Measurements from ENCODE around the gene IP6K2.

IP6K2 gene

GRCh38 chr3:48678566-48679380, 38.2 kb downstream of the IP6K2 start:
- no peaks in the 10 kb centered on the region for H3K9me3 ChIP-seq
- TF ChIP-seq CTCF (IDR thresholded peaks at IDR 0.05; ENCODE audit: low read depth, low read length), result no peak
- H3K4me1 ChIP-seq, result peaks cover 9% of the 10 kb centered on the region
- H3K36me3 ChIP-seq, result peaks cover 29% of the 10 kb centered on the region
- no peaks in the 10 kb centered on the region for H3K27me3 ChIP-seq
- DNase-seq, result no peak
- H3K4me3 ChIP-seq (ENCODE audit: low read depth, low read length), result no peak overlapping the region

GRCh38 chr3:48678056-48678455, 39.0 kb downstream of the IP6K2 start:
- Histone ChIP-seq H3K4me3 (ENCODE audit: low read depth, low read length) (no peak overlapping the region), H3K36me3 (peaks cover 29% of the 10 kb centered on the region), H3K27me3 (no peaks in the 10 kb centered on the region), H3K9me3 (no peaks in the 10 kb centered on the region), H3K4me1 (peaks cover 4% of the 10 kb centered on the region; the same call in 1 of the 2 replicates)
- TF ChIP-seq CTCF (IDR thresholded peaks at IDR 0.05; ENCODE audit: low read depth, low read length), result no peak
- no peak for DNase-seq

GRCh38 chr3:48674505-48674904, 42.5 kb downstream of the IP6K2 start:
- H3K4me1 ChIP-seq, result no peaks in the 10 kb centered on the region
- TF ChIP-seq CTCF (IDR thresholded peaks at IDR 0.05; ENCODE audit: low read depth, low read length), result no peak
- no peaks in the 10 kb centered on the region for H3K27me3 ChIP-seq
- no peak for DNase-seq
- H3K4me3 ChIP-seq (ENCODE audit: low read depth, low read length), result no peak overlapping the region
- H3K36me3 ChIP-seq, result peaks cover 7% of the 10 kb centered on the region
- no peaks in the 10 kb centered on the region for H3K9me3 ChIP-seq

- Histone ChIP-seq H3K4me3 (ENCODE audit: low read depth, low read length) (no peak overlapping the region), H3K9me3 (no peaks in the 10 kb centered on the region), H3K4me1 (no peaks in the 10 kb centered on the region), H3K36me3 (no peaks in the 10 kb centered on the region), H3K27me3 (no peaks in the 10 kb centered on the region)
- TF ChIP-seq CTCF (IDR thresholded peaks at IDR 0.05; ENCODE audit: low read depth, low read length), result no peak
- no peak for DNase-seq
Measured at GRCh38 chr3:48672522-48672921, 44.5 kb downstream of the IP6K2 start.

GRCh38 chr3:48664929-48665328, 52.1 kb downstream of the IP6K2 start:
- Histone ChIP-seq H3K36me3 (peaks cover 18% of the 10 kb centered on the region), H3K9me3 (no peaks in the 10 kb centered on the region), H3K4me3 (ENCODE audit: low read depth, low read length) (no peak overlapping the region), H3K27me3 (no peaks in the 10 kb centered on the region), H3K4me1 (no peaks in the 10 kb centered on the region)
- TF ChIP-seq CTCF (IDR thresholded peaks at IDR 0.05; ENCODE audit: low read depth, low read length), result no peak
- no peak for DNase-seq

GRCh38 chr3:48664313-48664644, 52.7 kb downstream of the IP6K2 start:
- Histone ChIP-seq H3K4me1 (no peaks in the 10 kb centered on the region), H3K27me3 (no peaks in the 10 kb centered on the region), H3K4me3 (ENCODE audit: low read depth, low read length) (no peak overlapping the region), H3K9me3 (no peaks in the 10 kb centered on the region), H3K36me3 (peaks cover 24% of the 10 kb centered on the region)
- no peak for TF ChIP-seq CTCF (IDR thresholded peaks at IDR 0.05; ENCODE audit: low read depth, low read length)
- DNase-seq, result no peak

Measured in BE2C (cell line).